GM18526 (cell line): ENCODE data around the gene RXRA.

Source experiments
- POLR2A ChIP-seq: IDR thresholded peaks from 3 replicates; pipeline ENCODE4 v1.6.1; 2011; ENCODE audit not compliant: insufficient read length; ENCODE audit errors: extremely low read depth

The RXRA gene

GRCh38 chr9:134380542-134381271 is 54.5 kb downstream of the RXRA start:
- no peak for TF ChIP-seq POLR2A

GRCh38 chr9:134381272-134381661 is 55.0 kb downstream of the RXRA start:
- no peak for TF ChIP-seq POLR2A

- TF ChIP-seq POLR2A: no peak
Measured at GRCh38 chr9:134381671-134382516, 55.6 kb downstream of the RXRA start.

GRCh38 chr9:134382733-134383132 is 56.5 kb downstream of the RXRA start:
- TF ChIP-seq POLR2A: no peak

GRCh38 chr9:134383148-134383547 is 56.9 kb downstream of the RXRA start:
- TF ChIP-seq POLR2A: no peak

GRCh38 chr9:134384811-134385479 is 58.7 kb downstream of the RXRA start:
- TF ChIP-seq POLR2A: no peak

- TF ChIP-seq POLR2A: no peak
Measured at GRCh38 chr9:134385915-134386314, 59.7 kb downstream of the RXRA start.

GRCh38 chr9:134386951-134387831 is 60.9 kb downstream of the RXRA start:
- TF ChIP-seq POLR2A: no peak

GRCh38 chr9:134388289-134388808 is 62.1 kb downstream of the RXRA start:
- TF ChIP-seq POLR2A: no peak

- no peak for TF ChIP-seq POLR2A
Measured at GRCh38 chr9:134388976-134389375, 62.7 kb downstream of the RXRA start.

- no peak for TF ChIP-seq POLR2A
Measured at GRCh38 chr9:134389642-134390041, 63.4 kb downstream of the RXRA start.

GRCh38 chr9:134390537-134390936 is 64.3 kb downstream of the RXRA start:
- peak; percentile 30 for TF ChIP-seq POLR2A

GRCh38 chr9:134390947-134391318 is 64.7 kb downstream of the RXRA start:
- TF ChIP-seq POLR2A: no peak

- peak; percentile 49 for TF ChIP-seq POLR2A
Measured at GRCh38 chr9:134391319-134392231, 65.3 kb downstream of the RXRA start.
